ENCODE measurements around the gene COL20A1.
"Not testable (repeated sequence)": the region's sequence is repeated elsewhere in the genome, so short reads cannot be mapped to it uniquely, and the experiment has no call there.

The COL20A1 gene

DNA sequence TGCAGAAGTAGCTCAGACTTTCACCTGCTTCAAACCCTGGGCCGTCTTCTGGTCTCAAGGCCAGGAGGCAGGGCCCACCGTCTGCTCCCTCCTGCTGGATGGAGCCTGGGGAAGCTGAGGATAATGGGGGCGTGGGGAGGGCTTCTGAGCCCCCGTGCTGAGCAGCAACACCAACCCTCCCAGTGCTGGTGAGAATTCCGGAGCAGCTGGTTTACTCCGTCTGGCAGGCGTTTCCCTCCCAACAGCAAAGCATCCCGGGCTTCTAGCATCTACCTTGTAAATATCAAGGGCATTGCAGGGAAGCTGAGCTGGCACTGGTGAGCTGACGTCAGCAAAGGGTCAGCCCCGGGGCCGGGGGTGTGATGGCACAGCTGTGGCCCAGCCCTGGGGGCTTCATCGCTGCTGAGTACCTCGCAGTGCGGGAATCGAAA lies 85.0 kb downstream of the COL20A1 start:
- DNase-seq (ENCODE audit: low spot score): no peak

DNA sequence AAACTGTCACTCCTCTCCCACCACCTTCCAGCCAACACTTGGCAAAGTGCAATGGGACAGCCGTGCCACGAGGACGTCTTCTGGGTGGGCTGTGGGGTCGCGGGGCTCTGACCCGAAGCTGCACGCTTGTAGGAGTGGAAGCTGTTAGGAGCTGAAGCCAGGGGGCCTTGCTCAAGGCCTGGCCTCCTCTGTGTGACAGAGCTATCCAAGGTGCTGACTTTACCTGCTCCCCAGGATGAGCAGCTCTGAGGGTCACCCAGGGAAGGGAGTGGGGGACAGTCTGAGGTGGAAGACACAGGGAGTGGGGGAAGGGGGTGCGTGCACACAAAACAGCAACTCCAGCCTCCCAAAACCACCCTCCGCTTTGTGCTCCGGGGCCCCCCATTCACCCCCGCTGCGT lies 85.6 kb downstream of the COL20A1 start:
- no peak for DNase-seq (ENCODE audit: low spot score)

DNA sequence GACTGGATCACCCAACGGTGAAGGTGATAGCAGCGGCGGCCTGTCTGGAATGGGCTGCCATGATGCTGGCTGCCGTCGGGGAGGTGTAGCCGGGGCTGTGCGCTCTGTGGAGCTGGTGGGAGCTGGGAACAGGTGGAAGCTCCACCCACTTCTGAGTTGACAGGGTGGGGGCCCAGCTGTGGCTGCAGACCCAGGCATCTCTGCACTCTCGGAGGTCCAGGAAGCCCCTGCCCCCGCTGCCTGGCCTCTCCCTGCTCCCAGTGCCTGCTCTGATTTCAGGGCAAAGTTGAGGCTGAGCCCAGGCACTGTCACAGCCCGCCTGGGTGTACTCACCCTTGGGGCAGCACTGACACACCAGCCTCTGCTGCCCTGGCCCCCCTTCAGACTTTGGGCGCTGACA lies 86.3 kb downstream of the COL20A1 start:
- DNase-seq (ENCODE audit: low spot score): no peak

DNA sequence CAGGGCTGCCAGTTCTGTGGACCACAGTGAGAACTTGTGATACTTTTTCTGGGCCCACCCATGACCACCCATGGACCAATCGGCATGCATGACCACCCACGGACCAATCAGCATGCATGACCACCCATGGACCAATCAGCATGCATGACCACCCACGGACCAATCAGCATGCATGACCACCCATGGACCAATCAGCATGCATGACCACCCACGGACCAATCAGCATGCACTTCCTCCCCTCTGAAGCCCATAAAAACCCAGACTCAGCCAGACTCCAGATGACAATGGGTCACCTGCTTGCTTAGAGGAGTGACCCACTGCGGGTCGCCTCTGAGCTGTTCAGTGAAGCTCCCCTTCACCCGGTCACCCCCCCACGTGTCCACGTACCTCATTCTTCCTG lies 86.9 kb downstream of the COL20A1 start:
- not testable (repeated sequence) for DNase-seq (ENCODE audit: low spot score)

DNA sequence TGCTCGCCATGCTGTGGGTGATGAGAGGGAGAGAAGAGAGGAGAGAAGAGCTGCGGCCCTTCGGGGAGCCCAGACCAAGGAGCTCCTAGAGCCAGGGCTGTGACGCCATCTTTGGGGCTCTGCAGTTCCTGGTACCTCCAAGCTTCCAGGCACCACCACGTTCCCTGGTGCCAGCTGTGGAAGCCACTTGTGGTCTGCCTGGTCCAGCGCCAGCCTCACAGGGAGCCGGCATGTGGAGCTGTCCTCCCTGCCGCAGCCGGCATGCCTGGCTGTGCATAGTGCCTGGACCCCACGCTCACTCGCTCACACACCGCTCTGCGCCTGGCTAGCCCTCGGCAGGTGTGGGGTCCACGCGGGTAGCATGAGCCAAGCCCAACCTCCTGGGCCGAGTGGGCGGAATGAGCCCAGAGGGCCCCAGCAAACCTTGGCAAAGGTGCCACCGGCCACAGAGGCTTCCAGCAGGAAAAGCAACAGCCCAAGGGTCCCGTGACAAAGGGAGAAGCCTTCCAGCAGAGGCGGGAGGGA lies 87.4 kb downstream of the COL20A1 start:
- DNase-seq (ENCODE audit: low spot score): no peak

DNA sequence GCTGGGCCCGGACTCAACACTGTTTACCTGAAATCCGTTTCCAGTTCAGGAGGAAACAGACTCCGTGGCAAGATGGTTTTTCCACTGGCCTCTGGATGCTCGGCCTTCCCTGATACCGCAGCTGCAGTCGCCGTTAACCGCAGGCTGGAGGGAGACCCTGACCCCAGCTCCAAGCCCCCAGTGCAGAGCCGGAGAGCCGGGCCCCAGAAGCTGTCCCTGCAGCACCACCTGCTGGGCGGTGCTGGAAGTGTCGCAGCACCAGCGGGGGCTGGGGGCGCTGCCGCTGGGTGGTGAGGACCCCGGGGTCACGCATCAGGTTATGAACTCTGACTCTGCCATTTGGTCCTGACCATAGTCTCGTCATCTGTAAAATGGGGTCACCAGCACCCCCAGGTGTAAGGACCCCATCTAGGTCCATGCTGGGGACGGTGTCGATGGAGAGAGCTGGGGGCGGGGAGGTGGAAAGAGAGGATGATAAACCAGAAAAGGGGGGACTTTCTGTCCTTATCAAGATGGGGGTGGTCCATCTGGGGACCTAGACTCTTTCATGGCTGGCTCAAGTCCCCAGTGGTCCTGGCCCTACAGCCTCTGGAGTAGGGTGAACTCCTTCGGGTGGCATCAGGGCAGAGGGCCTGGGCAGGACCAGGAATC lies 88.9 kb downstream of the COL20A1 start:
- DNase-seq (ENCODE audit: low spot score): peak; percentile 82

DNA sequence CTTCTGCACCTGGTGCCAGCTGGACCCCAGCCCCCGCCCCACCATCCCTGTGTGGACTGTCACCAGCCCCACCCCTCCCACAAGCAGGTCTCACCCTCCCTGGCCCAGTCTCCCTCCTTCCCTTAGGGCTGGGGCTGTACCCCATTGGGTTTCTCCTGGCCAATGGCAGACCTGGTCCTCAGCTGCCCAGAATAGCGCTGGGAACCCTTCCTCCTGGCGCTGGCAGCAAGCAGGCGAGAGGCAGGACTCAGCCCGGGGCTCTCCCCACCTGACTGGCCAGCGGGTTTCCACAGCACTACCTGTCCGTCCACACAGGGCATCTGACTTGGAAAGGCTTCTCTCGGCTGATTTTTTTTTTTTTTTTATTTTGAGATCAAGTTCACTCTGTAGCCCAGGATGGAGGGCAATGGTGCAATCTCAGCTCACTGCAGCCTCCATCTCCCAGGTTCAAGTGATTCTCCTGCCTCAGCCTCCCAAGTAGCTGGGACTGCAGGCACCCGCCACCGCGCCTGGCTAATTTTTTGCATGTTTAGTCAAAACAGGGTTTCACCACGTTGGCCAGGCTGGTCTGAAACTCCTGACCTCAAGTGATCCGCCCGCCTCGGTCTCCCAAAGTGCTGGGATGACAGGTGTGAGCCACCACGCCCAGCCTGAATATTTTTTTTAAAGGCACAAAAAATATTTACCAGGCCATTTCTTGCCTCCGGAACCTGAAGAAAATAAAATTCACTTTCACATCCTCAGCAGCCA lies 89.7 kb downstream of the COL20A1 start:
- DNase-seq (ENCODE audit: low spot score): no peak

DNA sequence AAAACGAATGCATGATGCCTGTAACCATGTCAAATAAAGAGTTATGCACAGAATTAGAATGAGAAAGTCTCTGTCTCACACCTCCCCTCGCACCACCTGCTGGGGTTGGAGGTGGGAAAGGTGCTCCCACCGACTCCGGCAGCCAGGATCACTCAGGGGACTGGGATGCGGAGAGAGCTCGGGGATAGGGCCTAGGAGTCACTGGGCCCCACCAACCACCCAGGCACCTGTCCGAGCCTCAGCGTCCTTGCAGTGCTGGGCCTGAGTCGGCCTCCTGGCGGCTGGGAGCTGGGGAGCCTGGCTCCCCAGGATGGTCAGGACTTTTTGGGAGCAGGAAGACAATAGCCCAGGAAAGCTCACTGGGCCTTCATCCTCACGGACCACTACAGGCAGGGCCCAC lies 90.6 kb downstream of the COL20A1 start:
- DNase-seq (ENCODE audit: low spot score): no peak

DNA sequence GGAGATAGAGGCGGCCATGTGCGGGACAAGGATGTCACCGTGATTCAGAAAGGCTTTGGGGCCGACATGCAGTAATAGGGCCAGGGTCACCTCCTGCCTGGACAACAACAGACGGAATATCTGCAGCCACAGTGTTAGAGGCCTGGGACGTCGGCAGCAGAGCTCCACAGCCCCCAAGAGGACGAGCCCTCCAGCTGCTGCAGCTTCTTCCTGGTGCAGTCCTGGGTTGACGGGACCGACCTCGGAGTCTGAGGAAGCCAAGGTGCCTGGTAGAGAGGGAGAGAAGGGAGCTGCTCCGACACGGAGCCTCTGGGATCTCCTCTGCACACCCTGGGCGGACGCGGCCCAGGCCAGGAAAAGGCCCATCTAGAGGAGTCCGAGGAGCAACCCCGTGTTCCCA lies 91.3 kb downstream of the COL20A1 start:
- no peak for DNase-seq (ENCODE audit: low spot score)
